Measurements from ENCODE around the gene GALNT2. TPM values are rescaled to one million over a fixed set of nuclear protein-coding genes. Genes with fewer than 3 reads are reported as not detected.

Gene GALNT2
- total and polyA plus RNA-seq, 12 donors: 22.3 to 220 (median 85.7) TPM

DNA sequence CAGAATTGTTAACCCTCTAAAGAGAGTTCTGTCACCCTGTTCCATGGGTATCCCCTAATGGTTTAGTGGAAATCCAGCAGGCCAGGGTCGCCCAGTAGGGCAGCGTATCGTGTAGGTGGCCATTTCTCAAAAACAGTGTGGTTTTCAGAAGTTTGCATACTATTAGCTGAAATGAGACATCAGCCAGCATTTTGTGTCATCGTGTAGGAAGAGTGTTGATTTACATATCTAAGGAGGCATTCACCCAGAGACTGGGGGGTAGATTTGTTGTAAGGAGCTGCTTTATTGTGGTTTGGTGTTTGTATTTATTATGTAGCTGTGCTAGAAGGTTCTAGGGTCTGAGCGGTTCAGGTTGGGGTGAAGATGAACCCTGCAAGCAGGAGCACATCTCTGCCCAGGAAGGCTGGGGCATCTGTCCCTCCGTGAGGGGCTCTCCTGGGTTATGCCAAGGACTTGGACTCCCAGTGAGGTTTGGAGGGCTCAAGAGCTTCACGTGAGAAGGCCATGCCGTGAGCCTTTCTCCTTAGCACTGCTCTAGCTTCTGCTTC, 184.7 kb downstream of the GALNT2 start:
- intact Hi-C loops (cut with DNase I): no loop called here
- 89 to 99% (median 93%) methylated on average over 6 to 8 of the region's 8 CpGs for WGBS, 4 donors
- H3K9me3 ChIP-seq (replicated peaks in 1 of 3): no peaks in the 10 kb centered on the region
- no peaks in the 10 kb centered on the region for H3K4me1 ChIP-seq (replicated peaks in 1 of 2)
- no peak for DNase-seq
- H3K27me3 ChIP-seq: no peaks in the 10 kb centered on the region
- peaks cover 0 to 57% of the 10 kb centered on the region in 2 donors for H3K36me3 ChIP-seq (replicated peaks in 1 of 2)
- H3K27ac ChIP-seq: no peak overlapping the region
- TF ChIP-seq POLR2A (IDR thresholded peaks at IDR 0.05): no peak
- TF ChIP-seq, protein P1, sequence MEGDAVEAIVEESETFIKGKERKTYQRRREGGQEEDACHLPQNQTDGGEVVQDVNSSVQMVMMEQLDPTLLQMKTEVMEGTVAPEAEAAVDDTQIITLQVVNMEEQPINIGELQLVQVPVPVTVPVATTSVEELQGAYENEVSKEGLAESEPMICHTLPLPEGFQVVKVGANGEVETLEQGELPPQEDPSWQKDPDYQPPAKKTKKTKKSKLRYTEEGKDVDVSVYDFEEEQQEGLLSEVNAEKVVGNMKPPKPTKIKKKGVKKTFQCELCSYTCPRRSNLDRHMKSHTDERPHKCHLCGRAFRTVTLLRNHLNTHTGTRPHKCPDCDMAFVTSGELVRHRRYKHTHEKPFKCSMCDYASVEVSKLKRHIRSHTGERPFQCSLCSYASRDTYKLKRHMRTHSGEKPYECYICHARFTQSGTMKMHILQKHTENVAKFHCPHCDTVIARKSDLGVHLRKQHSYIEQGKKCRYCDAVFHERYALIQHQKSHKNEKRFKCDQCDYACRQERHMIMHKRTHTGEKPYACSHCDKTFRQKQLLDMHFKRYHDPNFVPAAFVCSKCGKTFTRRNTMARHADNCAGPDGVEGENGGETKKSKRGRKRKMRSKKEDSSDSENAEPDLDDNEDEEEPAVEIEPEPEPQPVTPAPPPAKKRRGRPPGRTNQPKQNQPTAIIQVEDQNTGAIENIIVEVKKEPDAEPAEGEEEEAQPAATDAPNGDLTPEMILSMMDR (IDR thresholded peaks at IDR 0.05): no peak
- no peak overlapping the region for H3K4me3 ChIP-seq

DNA sequence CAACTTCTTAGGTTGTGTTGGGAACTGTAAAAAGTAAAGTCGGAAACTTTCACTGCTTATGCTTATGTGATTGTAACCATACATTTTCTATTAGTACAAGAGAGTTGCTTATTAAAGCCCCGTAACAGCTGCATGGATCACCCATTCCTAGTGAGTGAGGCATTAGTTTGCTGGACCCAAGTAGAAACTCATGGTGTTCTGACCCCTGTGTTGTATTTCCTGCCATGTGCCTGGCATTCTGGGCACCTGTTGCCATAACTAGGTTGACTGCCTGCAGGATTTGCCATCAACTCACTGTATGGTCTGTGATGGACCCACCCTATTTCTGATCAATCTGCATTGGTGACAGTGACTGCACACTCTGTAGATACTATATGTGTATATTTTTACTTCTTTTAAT, 186.1 kb downstream of the GALNT2 start:
- H3K9me3 ChIP-seq (replicated peaks in 1 of 3): no peaks in the 10 kb centered on the region
- no peak overlapping the region for H3K4me3 ChIP-seq
- H3K36me3 ChIP-seq (replicated peaks in 1 of 2): peaks cover 0 to 50% of the 10 kb centered on the region in 2 donors
- H3K4me1 ChIP-seq (replicated peaks in 1 of 2): no peaks in the 10 kb centered on the region
- intact Hi-C loops (cut with DNase I): no loop called here
- H3K27me3 ChIP-seq: no peaks in the 10 kb centered on the region
- no peak for DNase-seq
- 95 to 100% (median 97%) methylated on average over 2 of the region's 2 CpGs for WGBS, 4 donors
- TF ChIP-seq, protein P1 (IDR thresholded peaks at IDR 0.05): no peak
- no peak for TF ChIP-seq POLR2A (IDR thresholded peaks at IDR 0.05)
- H3K27ac ChIP-seq: no peak overlapping the region

DNA sequence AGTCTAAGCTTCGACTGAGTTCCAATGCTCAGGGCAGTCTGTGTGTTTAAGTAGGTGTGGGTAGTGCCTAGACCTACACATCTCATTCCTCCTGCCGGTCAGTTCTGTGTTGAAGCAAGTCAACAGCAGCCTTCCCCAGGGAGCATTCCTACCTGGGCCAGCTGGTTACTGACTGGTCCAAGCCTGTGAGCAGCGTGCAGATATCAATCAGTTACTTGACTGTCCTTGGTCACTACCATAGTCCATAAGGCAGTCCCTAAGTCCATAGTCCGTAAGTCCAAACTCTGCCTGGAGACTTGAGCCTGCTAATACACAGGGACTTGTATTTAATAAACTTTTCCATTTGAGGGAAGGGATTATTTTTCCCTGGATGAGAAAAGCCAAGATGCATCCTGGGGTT, 187.2 kb downstream of the GALNT2 start:
- Histone ChIP-seq H3K4me1 (replicated peaks in 1 of 2) (no peaks in the 10 kb centered on the region), H3K36me3 (replicated peaks in 1 of 2) (peaks cover 0 to 39% of the 10 kb centered on the region in 2 donors)
- 91 to 100% (median 96%) methylated on average over 3 to 4 of the region's 4 CpGs for WGBS, 4 donors

DNA sequence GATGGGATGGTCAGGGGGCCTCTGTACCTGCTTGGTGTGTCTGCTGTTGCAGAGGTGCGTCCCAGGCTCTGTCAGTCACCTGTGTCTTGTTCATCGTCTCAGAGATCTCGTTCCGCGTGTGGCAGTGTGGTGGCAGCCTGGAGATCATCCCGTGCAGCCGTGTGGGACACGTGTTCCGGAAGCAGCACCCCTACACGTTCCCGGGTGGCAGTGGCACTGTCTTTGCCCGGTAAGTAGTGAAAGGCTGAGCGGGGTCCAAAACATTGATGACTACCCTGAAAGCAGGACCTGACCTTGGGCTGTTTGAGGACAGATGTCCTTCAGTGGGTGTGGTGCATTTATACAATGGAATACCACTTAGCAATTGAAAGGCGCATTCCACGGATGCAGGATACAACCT, 188.1 kb downstream of the GALNT2 start:
- Histone ChIP-seq H3K9me3 (replicated peaks in 1 of 3) (no peaks in the 10 kb centered on the region), H3K27ac (no peak overlapping the region), H3K4me3 (no peak overlapping the region), H3K4me1 (replicated peaks in 1 of 2) (no peaks in the 10 kb centered on the region), H3K27me3 (no peaks in the 10 kb centered on the region), H3K36me3 (replicated peaks in 1 of 2) (peaks cover 0 to 38% of the 10 kb centered on the region in 2 donors)
- WGBS, 4 donors: 91 to 94% (median 92%) methylated on average over 10 to 15 of the region's 15 CpGs
- intact Hi-C loops (cut with DNase I): no loop called here
- peak in 1 of 7 donors; percentile 11 for DNase-seq
- no peak for TF ChIP-seq POLR2A (IDR thresholded peaks at IDR 0.05)
- TF ChIP-seq, protein P1 (IDR thresholded peaks at IDR 0.05): no peak

More for the DNA sequence above, 187.2 kb downstream of the GALNT2 start:
- H3K9me3 ChIP-seq (replicated peaks in 1 of 3): no peaks in the 10 kb centered on the region
- H3K4me3 ChIP-seq: no peak overlapping the region
- H3K27me3 ChIP-seq: no peaks in the 10 kb centered on the region
- no peak for TF ChIP-seq POLR2A (IDR thresholded peaks at IDR 0.05)
- TF ChIP-seq, protein P1 (IDR thresholded peaks at IDR 0.05): no peak
- no peak overlapping the region for H3K27ac ChIP-seq
- intact Hi-C loops (cut with DNase I): no loop called here
- peak in 1 of 7 donors; percentile 9 for DNase-seq

All from adrenal gland (tissue), 12 donors.